ENCODE data around the gene EXOC6B.

The EXOC6B gene

DNA sequence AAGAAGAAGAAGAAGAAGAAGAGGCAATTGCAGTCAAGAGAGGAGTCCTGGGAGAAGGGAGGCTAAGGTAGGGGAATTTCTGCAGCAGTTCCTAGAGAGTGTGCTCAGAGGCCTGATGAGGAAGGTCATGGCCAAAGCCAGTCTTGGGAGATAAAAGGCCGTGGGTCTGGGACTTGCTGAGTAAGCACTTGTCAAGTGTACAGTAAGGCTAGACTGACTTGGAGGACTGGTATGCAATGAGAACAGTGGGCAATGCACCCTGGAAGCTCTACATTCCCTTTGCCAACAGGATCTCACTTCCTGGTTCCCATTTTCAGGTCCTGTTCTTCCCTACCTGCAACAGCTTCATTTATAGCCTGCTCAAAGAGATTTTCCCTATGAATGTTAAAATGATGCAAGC is 649.6 kb downstream of the EXOC6B start:
- Mint-ChIP-seq H3K27me3 (no peaks in the 10 kb centered on the region), H3K9me3 (no peaks in the 10 kb centered on the region), H3K36me3 (peaks cover 21% of the 10 kb centered on the region), H3K4me1 (no peaks in the 10 kb centered on the region), H3K4me3 (no peak overlapping the region), H3K27ac (no peak overlapping the region)

DNA sequence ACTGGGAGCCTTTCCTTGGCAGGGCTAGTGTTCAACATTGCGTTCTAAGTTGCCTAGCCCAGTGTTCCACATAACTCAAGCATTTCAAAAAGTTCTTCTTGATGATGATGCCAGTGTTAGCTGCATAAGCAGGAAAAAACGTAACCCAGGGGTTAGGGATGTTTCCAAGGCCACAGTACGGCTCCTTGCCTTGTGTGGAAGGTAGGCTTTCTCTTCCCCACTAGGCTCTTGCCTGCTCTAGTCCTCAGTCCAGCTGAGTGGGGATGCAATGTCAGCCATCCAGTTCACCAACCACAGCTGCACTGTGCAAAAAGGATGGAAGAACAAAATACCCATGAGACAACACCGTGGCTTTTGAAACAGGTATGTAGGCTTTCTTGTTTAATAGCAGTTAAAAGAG is 650.2 kb downstream of the EXOC6B start:
- Mint-ChIP-seq H3K9me3 (no peaks in the 10 kb centered on the region), H3K27ac (no peak overlapping the region), H3K4me3 (no peak overlapping the region), H3K36me3 (peaks cover 19% of the 10 kb centered on the region), H3K27me3 (no peaks in the 10 kb centered on the region), H3K4me1 (no peaks in the 10 kb centered on the region)

DNA sequence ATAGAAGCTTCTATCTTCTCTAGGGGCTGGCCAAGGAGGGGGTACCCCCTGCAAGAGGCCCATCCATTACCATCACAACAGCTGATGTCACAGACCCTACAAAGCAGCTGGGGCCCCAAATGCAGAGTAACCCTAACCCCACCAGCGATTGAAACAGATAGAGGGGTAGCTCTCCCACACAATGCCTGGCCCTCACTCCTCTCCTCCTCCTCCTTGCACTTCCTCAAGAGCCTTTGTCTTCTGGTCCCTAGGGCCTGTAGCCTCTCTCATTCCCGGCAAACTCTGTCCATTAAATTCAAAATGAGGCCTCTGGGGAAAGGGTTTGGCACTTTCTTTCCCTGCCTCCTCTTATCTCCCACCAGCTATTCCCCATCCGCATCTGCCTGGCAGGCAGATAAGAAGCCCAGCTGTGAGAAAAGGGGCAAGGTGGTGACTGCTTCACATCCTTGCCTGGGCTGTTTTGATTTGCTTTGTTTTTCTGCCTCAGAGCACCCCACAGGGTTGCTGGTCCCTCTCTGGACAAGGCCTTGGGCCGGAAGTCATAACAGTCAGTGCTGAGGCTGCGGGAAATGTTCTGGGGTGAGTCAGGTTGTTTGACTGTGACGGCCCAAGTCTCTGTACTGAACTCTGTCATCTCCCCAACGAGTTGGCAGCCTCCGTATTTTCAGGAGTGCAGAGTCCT is 652.1 kb downstream of the EXOC6B start:
- Mint-ChIP-seq H3K27me3 (no peaks in the 10 kb centered on the region), H3K36me3 (peaks cover 12% of the 10 kb centered on the region), H3K4me1 (no peaks in the 10 kb centered on the region), H3K9me3 (no peaks in the 10 kb centered on the region), H3K27ac (no peak overlapping the region), H3K4me3 (no peak overlapping the region)

DNA sequence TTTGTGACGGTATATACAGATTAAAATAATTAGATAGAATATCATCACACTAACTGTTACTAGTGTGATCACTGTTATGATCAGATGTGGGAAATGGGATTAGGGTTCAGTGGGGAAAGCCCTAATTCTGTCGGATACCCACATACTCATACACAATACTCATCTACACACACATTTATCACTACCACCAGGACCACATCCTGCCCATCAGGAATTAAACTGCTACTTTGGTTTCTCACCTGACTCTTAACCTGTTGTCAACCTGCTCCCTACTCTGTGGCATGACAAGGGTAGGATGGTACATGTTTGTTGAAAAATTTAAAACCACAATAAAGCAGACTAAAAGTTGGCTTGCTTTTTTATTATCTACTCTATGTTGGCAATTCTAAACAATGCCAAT is 653.4 kb downstream of the EXOC6B start:
- no peaks in the 10 kb centered on the region for H3K27me3 Mint-ChIP-seq
- peaks cover 6% of the 10 kb centered on the region for H3K36me3 Mint-ChIP-seq
- no peak overlapping the region for H3K27ac Mint-ChIP-seq
- H3K4me3 Mint-ChIP-seq = no peak overlapping the region
- H3K4me1 Mint-ChIP-seq = no peaks in the 10 kb centered on the region
- no peaks in the 10 kb centered on the region for H3K9me3 Mint-ChIP-seq

DNA sequence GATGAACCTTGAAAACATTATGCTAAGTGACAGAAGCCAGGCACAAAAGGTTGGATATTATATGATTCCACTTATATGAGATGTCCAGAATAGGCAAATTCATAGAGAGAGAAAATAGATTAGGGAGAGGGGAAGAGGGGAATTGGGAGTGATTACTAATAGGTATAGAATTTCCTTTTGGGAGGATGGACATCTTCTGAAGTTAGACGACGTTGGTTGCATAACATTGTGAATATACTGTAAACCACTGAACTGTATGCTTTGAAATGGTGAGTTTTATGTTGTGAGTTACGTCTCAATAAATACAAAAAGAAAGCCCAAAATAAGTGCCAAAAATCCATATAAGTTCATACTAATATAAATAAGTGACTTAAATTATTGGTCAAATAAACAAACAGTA is 659.6 kb downstream of the EXOC6B start:
- Mint-ChIP-seq H3K4me3 (no peak overlapping the region), H3K4me1 (no peaks in the 10 kb centered on the region), H3K27ac (no peak overlapping the region), H3K27me3 (peaks cover 5% of the 10 kb centered on the region), H3K9me3 (no peaks in the 10 kb centered on the region), H3K36me3 (no peaks in the 10 kb centered on the region)

DNA sequence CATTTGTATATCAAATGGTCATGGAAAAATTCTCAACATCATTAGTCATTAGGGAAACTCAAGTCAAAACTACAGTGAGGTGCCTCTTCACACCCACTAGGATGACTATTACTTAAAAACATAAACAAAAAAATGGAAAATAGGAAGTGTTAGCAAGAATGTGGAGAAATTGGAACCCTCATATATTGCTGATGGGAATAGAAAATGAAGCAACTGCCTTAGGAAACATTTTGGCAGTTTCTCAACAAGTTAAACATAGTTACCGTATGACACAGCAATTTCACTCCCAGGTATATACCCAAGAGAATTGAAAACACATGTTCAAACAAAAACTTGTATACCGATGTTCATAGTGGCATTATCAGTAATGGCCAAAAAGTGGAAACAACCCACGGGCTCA is 660.0 kb downstream of the EXOC6B start:
- Mint-ChIP-seq H3K4me3 (no peak overlapping the region), H3K27ac (no peak overlapping the region), H3K27me3 (peaks cover 5% of the 10 kb centered on the region), H3K36me3 (no peaks in the 10 kb centered on the region), H3K4me1 (no peaks in the 10 kb centered on the region), H3K9me3 (no peaks in the 10 kb centered on the region)

- H3K9me3 Mint-ChIP-seq = no peaks in the 10 kb centered on the region
- H3K4me1 Mint-ChIP-seq = no peaks in the 10 kb centered on the region
Measured at GRCh38 chr2:72162574-72162973, 663.3 kb downstream of the EXOC6B start.

DNA sequence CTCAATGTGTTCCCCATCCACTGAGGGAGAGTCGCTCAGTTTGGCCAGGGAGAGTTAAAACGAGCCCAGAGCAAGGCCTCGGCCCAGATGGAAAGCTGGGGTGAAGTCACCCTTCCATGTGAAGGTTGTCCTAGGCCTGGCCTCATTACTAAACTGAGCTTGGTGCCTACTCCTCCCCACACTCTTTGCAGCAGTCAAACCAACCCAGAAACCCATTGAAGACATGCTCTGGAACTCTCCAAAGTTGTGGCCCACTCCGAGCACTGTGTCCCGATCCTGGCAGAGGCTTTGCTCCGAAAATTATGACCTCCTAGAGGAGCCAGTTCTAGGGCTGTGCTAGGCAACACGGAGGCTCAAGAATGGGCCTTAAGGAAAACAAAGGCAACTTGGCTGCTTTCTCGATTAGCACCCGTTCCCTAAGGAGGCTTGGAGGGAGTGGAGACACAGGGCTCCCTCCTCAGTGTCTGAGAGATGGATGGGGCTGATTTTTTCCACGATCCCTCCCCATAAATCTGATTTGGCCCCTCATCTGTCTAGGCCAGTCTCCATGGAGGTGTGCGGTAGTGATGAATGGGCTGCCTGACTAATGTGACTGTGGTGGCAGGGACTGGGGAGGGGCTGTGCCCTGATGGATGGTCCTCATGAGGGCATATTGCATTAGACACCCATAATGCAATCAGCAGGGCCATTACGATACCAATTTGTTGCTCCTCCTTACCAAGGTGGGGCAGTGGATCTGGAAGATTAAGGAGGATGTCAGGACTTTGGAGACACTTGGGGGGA is 666.4 kb downstream of the EXOC6B start:
- Mint-ChIP-seq H3K4me1 (no peaks in the 10 kb centered on the region), H3K27me3 (peaks cover 9% of the 10 kb centered on the region), H3K4me3 (no peak overlapping the region), H3K36me3 (no peaks in the 10 kb centered on the region), H3K27ac (no peak overlapping the region), H3K9me3 (no peaks in the 10 kb centered on the region)

More at GRCh38 chr2:72162574-72162973, 663.3 kb downstream of the EXOC6B start:
- no peak overlapping the region for H3K27ac Mint-ChIP-seq
- H3K36me3 Mint-ChIP-seq = no peaks in the 10 kb centered on the region
- H3K27me3 Mint-ChIP-seq = peaks cover 8% of the 10 kb centered on the region
- no peak overlapping the region for H3K4me3 Mint-ChIP-seq

- Mint-ChIP-seq H3K9me3 (no peaks in the 10 kb centered on the region), H3K4me1 (no peaks in the 10 kb centered on the region), H3K36me3 (no peaks in the 10 kb centered on the region), H3K4me3 (no peak overlapping the region), H3K27ac (no peak overlapping the region), H3K27me3 (peaks cover 12% of the 10 kb centered on the region)
Measured at GRCh38 chr2:72157871-72158771, 667.7 kb downstream of the EXOC6B start.

- no peak overlapping the region for H3K27ac Mint-ChIP-seq
- H3K36me3 Mint-ChIP-seq = no peaks in the 10 kb centered on the region
- peaks cover 8% of the 10 kb centered on the region for H3K27me3 Mint-ChIP-seq
- H3K4me1 Mint-ChIP-seq = no peaks in the 10 kb centered on the region
- H3K4me3 Mint-ChIP-seq = no peak overlapping the region
- no peaks in the 10 kb centered on the region for H3K9me3 Mint-ChIP-seq
Measured at GRCh38 chr2:72156872-72157271, 669.0 kb downstream of the EXOC6B start.

DNA sequence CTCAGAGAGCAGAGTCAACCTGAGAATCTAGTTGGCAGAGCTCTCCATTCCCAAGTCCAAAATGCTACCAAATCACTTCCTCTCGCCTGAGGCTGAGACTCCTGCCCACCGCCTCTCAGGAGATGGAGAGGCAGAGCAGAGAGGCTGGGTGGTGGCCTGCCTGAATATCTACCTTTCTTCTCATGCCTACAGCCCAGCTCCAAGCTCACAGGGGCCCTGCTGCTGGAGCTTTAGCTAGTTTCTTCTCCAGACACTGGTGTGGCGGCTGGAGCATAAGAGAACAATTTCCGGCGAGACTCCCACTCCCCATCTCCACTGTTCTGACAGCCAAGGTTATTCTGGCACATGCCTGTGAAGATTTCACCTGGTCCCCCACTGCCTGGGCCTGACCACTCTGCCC is 670.1 kb downstream of the EXOC6B start:
- no peak overlapping the region for H3K4me3 Mint-ChIP-seq

DNA sequence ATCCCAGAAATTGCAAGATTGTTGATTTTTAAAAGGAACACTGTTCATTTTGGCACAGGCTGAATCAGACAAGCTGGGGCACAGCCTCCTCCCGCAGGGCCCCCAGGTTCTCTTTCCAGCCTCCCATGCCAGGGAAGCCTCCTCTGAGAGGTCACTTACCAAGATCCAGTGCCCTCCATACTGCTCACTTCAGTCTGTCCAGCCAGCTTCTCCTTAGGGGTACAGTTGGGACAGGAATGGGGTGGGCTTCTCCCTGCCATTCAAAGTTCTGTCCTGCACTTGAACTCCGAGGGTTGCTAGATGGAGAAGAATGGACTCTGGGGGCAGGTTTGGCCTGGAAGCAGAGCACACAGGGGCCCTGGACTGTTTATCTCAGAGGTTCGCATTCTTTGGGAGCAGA is 670.7 kb downstream of the EXOC6B start:
- Mint-ChIP-seq H3K4me3 (no peak overlapping the region), H3K9me3 (no peaks in the 10 kb centered on the region), H3K4me1 (peaks cover 2% of the 10 kb centered on the region), H3K36me3 (no peaks in the 10 kb centered on the region), H3K27ac (no peak overlapping the region), H3K27me3 (peaks cover 15% of the 10 kb centered on the region)

More for the DNA sequence above, 670.1 kb downstream of the EXOC6B start:
- no peaks in the 10 kb centered on the region for H3K36me3 Mint-ChIP-seq
- H3K4me1 Mint-ChIP-seq = no peaks in the 10 kb centered on the region
- H3K27ac Mint-ChIP-seq = no peak overlapping the region
- H3K9me3 Mint-ChIP-seq = no peaks in the 10 kb centered on the region
- peaks cover 13% of the 10 kb centered on the region for H3K27me3 Mint-ChIP-seq

GRCh38 chr2:72154386-72154975 is 671.4 kb downstream of the EXOC6B start:
- Mint-ChIP-seq H3K27ac (no peak overlapping the region), H3K9me3 (no peaks in the 10 kb centered on the region), H3K36me3 (no peaks in the 10 kb centered on the region), H3K4me1 (peaks cover 9% of the 10 kb centered on the region), H3K4me3 (no peak overlapping the region), H3K27me3 (peaks cover 22% of the 10 kb centered on the region)

DNA sequence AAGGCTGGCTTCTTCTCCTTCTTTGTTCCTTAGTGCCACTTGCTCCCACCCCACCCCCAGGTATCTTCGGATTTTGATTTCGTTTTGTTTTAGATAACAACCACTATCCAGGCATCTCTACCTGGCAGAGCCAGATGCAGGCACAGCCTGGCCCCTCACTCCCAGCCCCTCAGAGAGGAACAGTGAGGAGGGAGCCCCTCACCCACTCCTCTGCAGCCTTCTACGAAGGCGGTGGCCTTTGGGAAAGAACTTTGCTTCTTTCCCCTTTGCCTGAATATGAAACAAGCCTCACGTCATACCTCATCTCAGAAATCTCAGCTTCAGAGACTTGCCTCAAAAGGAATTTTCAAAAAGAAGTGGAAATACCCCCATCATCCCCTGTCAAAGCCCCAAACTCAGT is 671.9 kb downstream of the EXOC6B start:
- Mint-ChIP-seq H3K9me3 (no peaks in the 10 kb centered on the region), H3K4me3 (no peak overlapping the region), H3K27me3 (peaks cover 27% of the 10 kb centered on the region), H3K27ac (no peak overlapping the region), H3K4me1 (peaks cover 15% of the 10 kb centered on the region), H3K36me3 (no peaks in the 10 kb centered on the region)

- Mint-ChIP-seq H3K4me3 (no peak overlapping the region), H3K4me1 (peaks cover 20% of the 10 kb centered on the region), H3K36me3 (peaks cover 2% of the 10 kb centered on the region)
Measured at GRCh38 chr2:72153026-72153791, 672.6 kb downstream of the EXOC6B start.

More at GRCh38 chr2:72153026-72153791, 672.6 kb downstream of the EXOC6B start:
- peaks cover 30% of the 10 kb centered on the region for H3K27me3 Mint-ChIP-seq
- no peak overlapping the region for H3K27ac Mint-ChIP-seq
- H3K9me3 Mint-ChIP-seq = no peaks in the 10 kb centered on the region
